Measurements from ENCODE around the gene NDUFS4. TPM values are rescaled to one million over a fixed set of nuclear protein-coding genes. Genes with fewer than 3 reads are reported as not detected.

Gene NDUFS4
- total RNA-seq, 1 experiment from 2014 or later, result 92.9 TPM

GRCh38 chr5:53616939-53617549, 56.6 kb downstream of the NDUFS4 start:
- H3K23ac ChIP-seq (ENCODE audit: insufficient read length, low read depth, low read length), result no peak overlapping the region
- no peak overlapping the region for H2AFZ ChIP-seq (ENCODE audit: low read length)
- no peak overlapping the region for H3K27ac Mint-ChIP-seq
- H3K4me1 Mint-ChIP-seq, result peaks cover 20 to 26% of the 10 kb centered on the region in 2 experiments
- H3K4me3 Mint-ChIP-seq, result no peak overlapping the region
- no peak overlapping the region for H4K8ac ChIP-seq (replicated peaks; ENCODE audit: insufficient read length, low read depth, low read length)
- H3K27ac ChIP-seq (ENCODE audit: insufficient read length, low read depth, low read length), result no peak overlapping the region
- no peak overlapping the region for H3K4ac ChIP-seq (ENCODE audit: low read depth, low read length)
- no peak overlapping the region for H2BK20ac ChIP-seq (ENCODE audit: low read depth, low read length, poor library complexity, severe bottlenecking)
- no peak overlapping the region for H2BK12ac ChIP-seq (ENCODE audit: insufficient read length, low read depth, low read length)
- no peak overlapping the region for H3K18ac ChIP-seq (ENCODE audit: insufficient read length, low read depth, low read length)
- no peaks in the 10 kb centered on the region for H3K79me1 ChIP-seq (ENCODE audit: insufficient read depth, low read depth, low read length, poor library complexity, severe bottlenecking)
- peaks cover 0 to 1% of the 10 kb centered on the region in 2 experiments; a peak in 1 of 5 replicates for H3K9me3 Mint-ChIP-seq
- no peak overlapping the region for H2BK15ac ChIP-seq (ENCODE audit: low read depth, low read length)
- no peaks in the 10 kb centered on the region for H3K27me3 ChIP-seq (ENCODE audit: insufficient read depth, low read length)
- H4K5ac ChIP-seq (ENCODE audit: insufficient read length, low read depth, low read length), result no peak overlapping the region
- no peaks in the 10 kb centered on the region for H3K9me3 ChIP-seq (ENCODE audit: control insufficient read depth, low read depth, low read length)
- 100% methylated on average over 2 of the region's 3 CpGs for WGBS (ENCODE audit: extremely low coverage, insufficient read length, low lambda C conversion rate)
- H3K27me3 Mint-ChIP-seq (ENCODE audit: low read depth), result no peaks in the 10 kb centered on the region
- no peak overlapping the region for H4K91ac ChIP-seq (ENCODE audit: insufficient read length, low read depth, low read length)
- no peak overlapping the region for H2BK5ac ChIP-seq (ENCODE audit: insufficient read length, low read length)
- TF ChIP-seq, protein P1, sequence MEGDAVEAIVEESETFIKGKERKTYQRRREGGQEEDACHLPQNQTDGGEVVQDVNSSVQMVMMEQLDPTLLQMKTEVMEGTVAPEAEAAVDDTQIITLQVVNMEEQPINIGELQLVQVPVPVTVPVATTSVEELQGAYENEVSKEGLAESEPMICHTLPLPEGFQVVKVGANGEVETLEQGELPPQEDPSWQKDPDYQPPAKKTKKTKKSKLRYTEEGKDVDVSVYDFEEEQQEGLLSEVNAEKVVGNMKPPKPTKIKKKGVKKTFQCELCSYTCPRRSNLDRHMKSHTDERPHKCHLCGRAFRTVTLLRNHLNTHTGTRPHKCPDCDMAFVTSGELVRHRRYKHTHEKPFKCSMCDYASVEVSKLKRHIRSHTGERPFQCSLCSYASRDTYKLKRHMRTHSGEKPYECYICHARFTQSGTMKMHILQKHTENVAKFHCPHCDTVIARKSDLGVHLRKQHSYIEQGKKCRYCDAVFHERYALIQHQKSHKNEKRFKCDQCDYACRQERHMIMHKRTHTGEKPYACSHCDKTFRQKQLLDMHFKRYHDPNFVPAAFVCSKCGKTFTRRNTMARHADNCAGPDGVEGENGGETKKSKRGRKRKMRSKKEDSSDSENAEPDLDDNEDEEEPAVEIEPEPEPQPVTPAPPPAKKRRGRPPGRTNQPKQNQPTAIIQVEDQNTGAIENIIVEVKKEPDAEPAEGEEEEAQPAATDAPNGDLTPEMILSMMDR (conservative IDR thresholded peaks at IDR 0.05), result no peak
- no peak overlapping the region for H3K56ac ChIP-seq (ENCODE audit: insufficient read length, low read depth, low read length)
- no peak for DNase-seq
- no peak overlapping the region for H3K9ac ChIP-seq (ENCODE audit: extremely low read depth, insufficient read length, low read length)
- no peak overlapping the region for H2AK5ac ChIP-seq (ENCODE audit: insufficient read length, low read length)
- no peak overlapping the region for H3T11ph ChIP-seq (ENCODE audit: low read length)
- peaks cover 0 to 7% (median 3%) of the 10 kb centered on the region in 3 experiments; a peak in 6 of 7 replicates for H3K36me3 Mint-ChIP-seq (ENCODE audit: insufficient read depth in 1 of 3, low read depth in 3 of 3)
- H2BK120ac ChIP-seq (ENCODE audit: low read depth, low read length, poor library complexity, severe bottlenecking), result no peak overlapping the region
- no peaks in the 10 kb centered on the region for H3K23me2 ChIP-seq (ENCODE audit: insufficient read length, low read depth, low read length, poor library complexity, severe bottlenecking)
- no peaks in the 10 kb centered on the region for H3K79me2 ChIP-seq (ENCODE audit: insufficient read depth, low read length)
- no peaks in the 10 kb centered on the region; the same call in 1 of the 2 replicates for H3K4me1 ChIP-seq (ENCODE audit: insufficient read depth, low read length)
- no peak overlapping the region for H3K14ac ChIP-seq (ENCODE audit: insufficient read depth, low read length)
- no peaks in the 10 kb centered on the region for H4K20me1 ChIP-seq (ENCODE audit: control insufficient read depth, insufficient read depth, insufficient read length)
- no peak overlapping the region for H3K4me2 ChIP-seq (ENCODE audit: insufficient read depth, insufficient read length, low read length)
